GM10266 (cell line): Measurements from ENCODE around the gene CEP126.

Experiments
- DNase-seq: peaks from one replicate; pipeline ENCODE4 v3.0.0; 2012; ENCODE audit errors: extremely low spot score
- CTCF ChIP-seq: IDR thresholded peaks from 2 replicates; pipeline ENCODE4 v1.5.1; 2012; ENCODE audit warnings: mild to moderate bottlenecking, low read depth; ENCODE audit not compliant: control insufficient read depth, insufficient read depth; ENCODE audit errors: missing control alignments

The CEP126 gene

GRCh38 chr11:101996111-101996510 is 81.3 kb downstream of the CEP126 start:
- DNase-seq, result no peak
- no peak for TF ChIP-seq CTCF

- TF ChIP-seq CTCF, result no peak
- DNase-seq, result no peak
Measured at GRCh38 chr11:102001657-102002338, 87.0 kb downstream of the CEP126 start.

GRCh38 chr11:102004220-102004619 is 89.4 kb downstream of the CEP126 start:
- TF ChIP-seq CTCF, result no peak
- DNase-seq, result no peak

- TF ChIP-seq CTCF, result no peak
- DNase-seq, result no peak
Measured at GRCh38 chr11:102005306-102005705, 90.5 kb downstream of the CEP126 start.

GRCh38 chr11:102006835-102007566 is 92.2 kb downstream of the CEP126 start:
- no peak for TF ChIP-seq CTCF

GRCh38 chr11:102007567-102008437 is 93.0 kb downstream of the CEP126 start:
- TF ChIP-seq CTCF, result peak; percentile 50
- DNase-seq, result peak; percentile 23

More at GRCh38 chr11:102006835-102007566, 92.2 kb downstream of the CEP126 start:
- DNase-seq, result no peak
